Measurements from ENCODE around the gene C17orf100. TPM values are rescaled to one million over a fixed set of nuclear protein-coding genes. Genes with fewer than 3 reads are reported as not detected.

The C17orf100 gene
- total and polyA plus RNA-seq, 2 of the 13 experiments (the other 11 are each of a cell fraction or from before 2014, with no cell fraction given) = 3.6 to 8.7 TPM

- no peak for TF ChIP-seq HNF1A (IDR thresholded peaks at IDR 0.05; ENCODE audit: low read depth)
- TF ChIP-seq HNF1A (CRISPR knock-in tag; IDR thresholded peaks at IDR 0.05; ENCODE audit: borderline replicate concordance) = no peak
- TF ChIP-seq ZXDC (CRISPR knock-in tag; IDR thresholded peaks at IDR 0.05) = 0 out of 2 replicates have a peak, but pooled peaks have one; percentile 36
- no peak for TF ChIP-seq ZNF503 (CRISPR knock-in tag; IDR thresholded peaks at IDR 0.05)
- TF ChIP-seq RAD51 (IDR thresholded peaks at IDR 0.05; ENCODE audit: borderline replicate concordance) = no peak
- TF ChIP-seq RARG (CRISPR knock-in tag; IDR thresholded peaks at IDR 0.05; ENCODE audit: low read depth) = no peak
- TF ChIP-seq ZNF605 (CRISPR knock-in tag; IDR thresholded peaks at IDR 0.05) = peak; percentile 42; the same call in 1 of the 2 replicates
- TF ChIP-seq ZNF564 (CRISPR knock-in tag; IDR thresholded peaks at IDR 0.05) = no peak
- no peak for TF ChIP-seq FOXP4 (CRISPR knock-in tag; IDR thresholded peaks at IDR 0.05)
- no peak for TF ChIP-seq HNRNPLL (IDR thresholded peaks at IDR 0.05; ENCODE audit: low read depth, low read length, poor library complexity, severe bottlenecking)
- no peak for TF ChIP-seq HIVEP1 (CRISPR knock-in tag; IDR thresholded peaks at IDR 0.05)
- no peak for TF ChIP-seq DRAP1 (CRISPR knock-in tag; IDR thresholded peaks at IDR 0.05)
- no peak for TF ChIP-seq TOE1 (CRISPR knock-in tag; IDR thresholded peaks at IDR 0.05)
Measured at GRCh38 chr17:6639586-6640535, 11.7 kb upstream of the C17orf100 start (continued).
